Natural killer cell (primary cell): ENCODE results near the gene CKMT1B. TPM values are rescaled to one million over a fixed set of nuclear protein-coding genes. Genes with fewer than 3 reads are reported as not detected.
"Not testable (repeated sequence)": the region's sequence is repeated elsewhere in the genome, so short reads cannot be mapped to it uniquely, and the experiment has no call there.

Experiments used
- ATAC-seq, 3 donors: fragments of 150-1000 bp in 2 of 3; fragments of 200-7000 bp in 1 of 3; cut with Tn5 transposase; 1 replicate in 1 of 3; 2 replicates in 2 of 3; pipeline ENCODE4 v1.10.0; 2021; ENCODE audit warnings: mild to moderate bottlenecking in 2 of 3, moderate library complexity in 2 of 3
- DNase-seq, 2 donors: peaks; one replicate each; pipeline versions ENCODE4 v3.0.0 to v3.0.0-alpha.2; 2013 to 2021; ENCODE audit warnings: mixed read lengths in 1 of 2
- H3K27ac ChIP-seq: one replicate; pipeline ENCODE4 v1.5.1; 2013; ENCODE audit warnings: mild to moderate bottlenecking, low read length
- H3K27me3 ChIP-seq: one replicate; pipeline ENCODE4 v1.6.1; 2013; ENCODE audit warnings: low read length; ENCODE audit not compliant: control insufficient read depth, insufficient read depth
- H3K36me3 ChIP-seq: one replicate; pipeline ENCODE4 v1.6.1; 2013; ENCODE audit warnings: low read length; ENCODE audit not compliant: control insufficient read depth, insufficient read depth
- H3K4me1 ChIP-seq: one replicate; pipeline ENCODE4 v1.6.1; 2013; ENCODE audit warnings: low read length; ENCODE audit not compliant: control insufficient read depth, insufficient read depth
- H3K4me3 ChIP-seq: one replicate; pipeline ENCODE4 v1.5.1; 2013; ENCODE audit warnings: low read length
- H3K9me3 ChIP-seq: one replicate; pipeline ENCODE4 v1.6.1; 2013; ENCODE audit warnings: low read length; ENCODE audit not compliant: control insufficient read depth, insufficient read depth
- H3K27ac Mint-ChIP-seq, 2 donors: one replicate each; pipeline ENCODE4 v1.8.0; 2022; ENCODE audit warnings: mild to moderate bottlenecking in 2 of 2, mixed read lengths in 2 of 2, moderate library complexity in 1 of 2
- H3K27me3 Mint-ChIP-seq, 2 donors: one replicate each; pipeline ENCODE4 v1.8.0; 2022; ENCODE audit warnings: low read depth in 2 of 2, mixed read lengths in 2 of 2
- H3K36me3 Mint-ChIP-seq: one replicate; pipeline ENCODE4 v1.8.0; 2022; ENCODE audit warnings: mixed read lengths
- H3K4me1 Mint-ChIP-seq, 2 donors: one replicate each; pipeline ENCODE4 v1.8.0; 2022; ENCODE audit warnings: mixed read lengths in 2 of 2
- H3K4me3 Mint-ChIP-seq: one replicate; pipeline ENCODE4 v1.8.0; 2022; ENCODE audit warnings: mild to moderate bottlenecking, moderate library complexity, mixed read lengths
- H3K9me3 Mint-ChIP-seq, 2 donors: one replicate each; pipeline ENCODE4 v1.8.0; 2022; ENCODE audit warnings: mixed read lengths in 2 of 2
- CTCF ChIP-seq: fragments of 200-600 bp; IDR thresholded peaks from one replicate; pipeline ENCODE4 v1.8.0; 2022; ENCODE audit warnings: antibody characterized with exemption
- WGBS: methylation state at CpG from one replicate; pipeline ENCODE4 v1.1.7; 2013; ENCODE audit warnings: missing lambda C conversion rate; ENCODE audit not compliant: insufficient coverage; 5-methylcytosine and 5-hydroxymethylcytosine counted together
- intact Hi-C: fragments of 100-400 bp; cut with micrococcal nuclease; formaldehyde crosslinking; loops from one replicate; pipeline ENCODE4 v1.14.2; 2022
- total RNA-seq, 4 donors: library from RNA; stranded (reverse); fragments of 120-200 nt in 1 of 4; gene quantifications; one replicate each; pipeline versions ENCODE4 v1.2.3 to v1.2.4, GENCODE V29; 2013 to 2022

The CKMT1B gene
- not detected for total RNA-seq
- total RNA-seq (2013), result not detected

- H3K27me3 ChIP-seq, H3K27ac Mint-ChIP-seq, H3K36me3 Mint-ChIP-seq, H3K4me3 Mint-ChIP-seq, H3K4me3 ChIP-seq, H3K9me3 Mint-ChIP-seq, H3K36me3 ChIP-seq, H3K4me1 ChIP-seq, DNase-seq, H3K4me1 Mint-ChIP-seq, H3K27ac ChIP-seq, H3K9me3 ChIP-seq, intact Hi-C loops: not testable (repeated sequence)
- ATAC-seq, result peak; percentile 23 to 32 (median 27)
- WGBS, result no CpG with 5 or more reads among the region's 43 CpGs
- H3K27me3 Mint-ChIP-seq, result peaks cover 13 to 19% of the 10 kb centered on the region in 2 donors
Measured at GRCh38 chr15:43593328-43594190, at the start of gene CKMT1B. TSS of gene CKMT1B (plus strand) at chr15:43594027. CDS start at chr15:43594219, 192 bp downstream.

- no peak for ATAC-seq
- Mint-ChIP-seq H3K27ac (no peak overlapping the region), H3K27me3 (no peaks in the 10 kb centered on the region), H3K4me3 (no peak overlapping the region), H3K4me1 (no peaks in the 10 kb centered on the region), H3K9me3 (no peaks in the 10 kb centered on the region), H3K36me3 (no peaks in the 10 kb centered on the region)
- no peak overlapping the region for H3K27ac ChIP-seq
- no peaks in the 10 kb centered on the region for H3K27me3 ChIP-seq
- H3K4me3 ChIP-seq, result no peak overlapping the region
- intact Hi-C loops, result no loop called here
- no peaks in the 10 kb centered on the region for H3K9me3 ChIP-seq
- TF ChIP-seq CTCF, result no peak
- DNase-seq, result no peak
- H3K36me3 ChIP-seq, result peaks cover under 1% of the 10 kb centered on the region
- no peaks in the 10 kb centered on the region for H3K4me1 ChIP-seq
Measured at GRCh38 chr15:43544266-43544665, 49.6 kb upstream of the CKMT1B start.

DNA sequence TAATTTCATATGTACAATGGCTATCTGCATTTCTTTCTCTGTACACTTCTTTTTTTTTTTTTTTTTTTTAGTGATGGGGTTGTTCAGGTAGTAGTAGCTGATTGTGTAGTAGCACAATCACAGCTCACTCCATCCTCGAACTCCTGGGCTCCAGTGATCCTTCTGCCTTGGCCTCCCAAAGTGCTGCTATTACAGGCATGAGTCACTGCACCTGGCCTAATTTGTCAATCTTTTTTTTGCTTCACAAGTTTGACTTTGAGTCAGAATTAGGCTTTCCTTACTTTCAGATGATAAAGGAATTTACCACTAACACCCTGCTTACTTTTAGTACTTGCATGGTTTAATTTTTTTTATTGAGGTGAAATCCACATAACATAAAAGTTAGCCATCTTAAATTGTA is 48.4 kb upstream of the CKMT1B start:
- Mint-ChIP-seq H3K27ac (no peak overlapping the region), H3K9me3 (no peaks in the 10 kb centered on the region), H3K36me3 (no peaks in the 10 kb centered on the region), H3K4me1 (no peaks in the 10 kb centered on the region), H3K27me3 (no peaks in the 10 kb centered on the region), H3K4me3 (no peak overlapping the region)
- Histone ChIP-seq H3K4me3 (no peak overlapping the region), H3K27ac (no peak overlapping the region), H3K9me3 (no peaks in the 10 kb centered on the region), H3K4me1 (no peaks in the 10 kb centered on the region), H3K36me3 (no peaks in the 10 kb centered on the region), H3K27me3 (no peaks in the 10 kb centered on the region)
- no peak for TF ChIP-seq CTCF
- WGBS, result 95% methylated on average over 1 of the region's 1 CpG
- ATAC-seq, result no peak
- intact Hi-C loops, result no loop called here
- DNase-seq, result no peak

- no peaks in the 10 kb centered on the region for H3K27me3 ChIP-seq
- Mint-ChIP-seq H3K9me3 (no peaks in the 10 kb centered on the region), H3K36me3 (no peaks in the 10 kb centered on the region), H3K27me3 (no peaks in the 10 kb centered on the region), H3K4me3 (no peak overlapping the region), H3K27ac (no peak overlapping the region), H3K4me1 (no peaks in the 10 kb centered on the region)
- no peaks in the 10 kb centered on the region for H3K9me3 ChIP-seq
- no peak overlapping the region for H3K27ac ChIP-seq
- no peaks in the 10 kb centered on the region for H3K36me3 ChIP-seq
- TF ChIP-seq CTCF, result no peak
- intact Hi-C loops, result no loop called here
- ATAC-seq (no peak), DNase-seq (no peak)
- H3K4me3 ChIP-seq, result no peak overlapping the region
- 78% methylated on average over 1 of the region's 2 CpGs for WGBS
- H3K4me1 ChIP-seq, result no peaks in the 10 kb centered on the region
Measured at GRCh38 chr15:43547539-43547938, 46.3 kb upstream of the CKMT1B start.
